Stimulated activated naive B cell treated with anti-CD40 and anti-IgM and Interleukin-4, amounts not matched to agents 10 μg/mL and 1 μg/mL and 100 μg/mL, for 72 hours (primary cell): ENCODE data around the gene CMIP.
A peak's percentile ranks its signal among the peaks of the same experiment; 100 is the strongest.

Source experiments
- ATAC-seq, 2 donors: fragments of 150-1000 bp; cut with Tn5 transposase; replicated peaks; 2 replicates each; pipeline ENCODE4 v1.10.0; 2021; ENCODE audit warnings: moderate library complexity in 1 of 2
- DNase-seq: peaks from one replicate; pipeline ENCODE4 v3.0.0; 2021
- H3K27ac Mint-ChIP-seq: one replicate; pipeline ENCODE4 v1.8.0; 2022; ENCODE audit warnings: mild to moderate bottlenecking, mixed read lengths
- H3K27me3 Mint-ChIP-seq, 2 donors: one replicate each; pipeline ENCODE4 v1.8.0; 2022; ENCODE audit warnings: mixed read lengths in 2 of 2
- H3K36me3 Mint-ChIP-seq, 2 donors: one replicate each; pipeline ENCODE4 v1.8.0; 2022; ENCODE audit warnings: mixed read lengths in 2 of 2, mild to moderate bottlenecking in 1 of 2
- H3K4me1 Mint-ChIP-seq, 2 donors: one replicate each; pipeline ENCODE4 v1.8.0; 2022; ENCODE audit warnings: mixed read lengths in 2 of 2, mild to moderate bottlenecking in 1 of 2
- H3K4me3 Mint-ChIP-seq, 2 donors: one replicate each; pipeline ENCODE4 v1.8.0; 2022; ENCODE audit warnings: mild to moderate bottlenecking in 2 of 2, mixed read lengths in 2 of 2, moderate library complexity in 1 of 2
- H3K9me3 Mint-ChIP-seq, 2 donors: one replicate each; pipeline ENCODE4 v1.8.0; 2022; ENCODE audit warnings: mixed read lengths in 2 of 2, mild to moderate bottlenecking in 1 of 2

CMIP gene

GRCh38 chr16:81635063-81635937 lies 190.7 kb downstream of the CMIP start:
- Mint-ChIP-seq H3K36me3 (peaks cover 14 to 20% of the 10 kb centered on the region in 2 donors), H3K9me3 (no peaks in the 10 kb centered on the region), H3K27ac (no peak overlapping the region), H3K27me3 (no peaks in the 10 kb centered on the region), H3K4me1 (peaks cover 32 to 59% of the 10 kb centered on the region in 2 donors), H3K4me3 (no peak overlapping the region)
- no peak for DNase-seq
- no peak for ATAC-seq

GRCh38 chr16:81636298-81636993 lies 191.8 kb downstream of the CMIP start:
- H3K4me3 Mint-ChIP-seq, result no peak overlapping the region
- no peak overlapping the region for H3K27ac Mint-ChIP-seq
- DNase-seq (no peak), ATAC-seq (no peak)
- peaks cover 28 to 48% of the 10 kb centered on the region in 2 donors for H3K4me1 Mint-ChIP-seq
- H3K27me3 Mint-ChIP-seq, result no peaks in the 10 kb centered on the region
- peaks cover 15 to 18% of the 10 kb centered on the region in 2 donors for H3K36me3 Mint-ChIP-seq
- H3K9me3 Mint-ChIP-seq, result no peaks in the 10 kb centered on the region

GRCh38 chr16:81637336-81638235 lies 193.0 kb downstream of the CMIP start:
- Mint-ChIP-seq H3K4me1 (peaks cover 21 to 41% of the 10 kb centered on the region in 2 donors), H3K4me3 (no peak overlapping the region), H3K27ac (no peak overlapping the region), H3K9me3 (no peaks in the 10 kb centered on the region), H3K36me3 (peaks cover 12 to 18% of the 10 kb centered on the region in 2 donors), H3K27me3 (no peaks in the 10 kb centered on the region)
- ATAC-seq (no peak), DNase-seq (no peak)

GRCh38 chr16:81638286-81638945 lies 193.8 kb downstream of the CMIP start:
- H3K36me3 Mint-ChIP-seq, result peaks cover 12 to 21% of the 10 kb centered on the region in 2 donors
- peaks cover 19 to 39% of the 10 kb centered on the region in 2 donors for H3K4me1 Mint-ChIP-seq
- no peak for ATAC-seq
- no peak for DNase-seq
- no peaks in the 10 kb centered on the region for H3K9me3 Mint-ChIP-seq
- H3K4me3 Mint-ChIP-seq, result no peak overlapping the region
- no peak overlapping the region for H3K27ac Mint-ChIP-seq
- no peaks in the 10 kb centered on the region for H3K27me3 Mint-ChIP-seq

GRCh38 chr16:81639348-81639747 lies 194.7 kb downstream of the CMIP start:
- ATAC-seq (no peak), DNase-seq (no peak)
- H3K36me3 Mint-ChIP-seq, result peaks cover 15 to 25% of the 10 kb centered on the region in 2 donors
- H3K27ac Mint-ChIP-seq, result no peak overlapping the region
- H3K4me1 Mint-ChIP-seq, result peaks cover 19 to 34% of the 10 kb centered on the region in 2 donors
- H3K4me3 Mint-ChIP-seq, result no peak overlapping the region
- H3K9me3 Mint-ChIP-seq, result no peaks in the 10 kb centered on the region
- no peaks in the 10 kb centered on the region for H3K27me3 Mint-ChIP-seq

GRCh38 chr16:81639931-81640680 lies 195.5 kb downstream of the CMIP start:
- no peak overlapping the region for H3K4me3 Mint-ChIP-seq
- H3K9me3 Mint-ChIP-seq, result no peaks in the 10 kb centered on the region
- H3K27ac Mint-ChIP-seq, result no peak overlapping the region
- no peaks in the 10 kb centered on the region for H3K27me3 Mint-ChIP-seq
- ATAC-seq (no peak), DNase-seq (no peak)
- H3K36me3 Mint-ChIP-seq, result peaks cover 11 to 27% of the 10 kb centered on the region in 2 donors
- H3K4me1 Mint-ChIP-seq, result peaks cover 18 to 28% of the 10 kb centered on the region in 2 donors

GRCh38 chr16:81640681-81641070 lies 196.1 kb downstream of the CMIP start:
- DNase-seq, result no peak
- no peaks in the 10 kb centered on the region for H3K9me3 Mint-ChIP-seq
- ATAC-seq, result no peak
- peaks cover 15 to 26% of the 10 kb centered on the region in 2 donors for H3K4me1 Mint-ChIP-seq
- peaks cover 11 to 27% of the 10 kb centered on the region in 2 donors for H3K36me3 Mint-ChIP-seq
- no peak overlapping the region for H3K4me3 Mint-ChIP-seq
- no peaks in the 10 kb centered on the region for H3K27me3 Mint-ChIP-seq
- peak overlapping the region; percentile 37 for H3K27ac Mint-ChIP-seq

- ATAC-seq (no peak), DNase-seq (no peak)
- no peak overlapping the region for H3K4me3 Mint-ChIP-seq
- no peaks in the 10 kb centered on the region for H3K9me3 Mint-ChIP-seq
- no peak overlapping the region for H3K27ac Mint-ChIP-seq
- H3K27me3 Mint-ChIP-seq, result no peaks in the 10 kb centered on the region
- peaks cover 11 to 28% of the 10 kb centered on the region in 2 donors for H3K36me3 Mint-ChIP-seq
- peaks cover 15 to 18% of the 10 kb centered on the region in 2 donors for H3K4me1 Mint-ChIP-seq
Observed at GRCh38 chr16:81641395-81642106, 196.9 kb downstream of the CMIP start.

- peaks cover 11 to 30% of the 10 kb centered on the region in 2 donors for H3K36me3 Mint-ChIP-seq
- DNase-seq (no peak), ATAC-seq (no peak)
- H3K4me3 Mint-ChIP-seq, result no peak overlapping the region
- no peaks in the 10 kb centered on the region for H3K9me3 Mint-ChIP-seq
- no peaks in the 10 kb centered on the region for H3K27me3 Mint-ChIP-seq
- no peak overlapping the region for H3K27ac Mint-ChIP-seq
- peaks cover 11 to 15% of the 10 kb centered on the region in 2 donors for H3K4me1 Mint-ChIP-seq
Observed at GRCh38 chr16:81642107-81642436, 197.5 kb downstream of the CMIP start.

GRCh38 chr16:81642943-81643342 lies 198.3 kb downstream of the CMIP start:
- Mint-ChIP-seq H3K4me1 (peaks cover 8 to 18% of the 10 kb centered on the region in 2 donors), H3K36me3 (peaks cover 10 to 25% of the 10 kb centered on the region in 2 donors), H3K9me3 (no peaks in the 10 kb centered on the region), H3K27ac (peak overlapping the region; percentile 20), H3K4me3 (no peak overlapping the region), H3K27me3 (no peaks in the 10 kb centered on the region)
- DNase-seq (no peak), ATAC-seq (no peak)

GRCh38 chr16:81645266-81645694 lies 200.7 kb downstream of the CMIP start:
- peaks cover 14 to 31% of the 10 kb centered on the region in 2 donors for H3K36me3 Mint-ChIP-seq
- peaks cover 14 to 29% of the 10 kb centered on the region in 2 donors for H3K4me1 Mint-ChIP-seq
- DNase-seq (no peak), ATAC-seq (no peak)
- no peak overlapping the region for H3K4me3 Mint-ChIP-seq
- no peak overlapping the region for H3K27ac Mint-ChIP-seq
- no peaks in the 10 kb centered on the region for H3K27me3 Mint-ChIP-seq
- H3K9me3 Mint-ChIP-seq, result no peaks in the 10 kb centered on the region

- DNase-seq (no peak), ATAC-seq (no peak)
- Mint-ChIP-seq H3K4me3 (no peak overlapping the region), H3K36me3 (peaks cover 14 to 32% of the 10 kb centered on the region in 2 donors), H3K9me3 (no peaks in the 10 kb centered on the region), H3K27me3 (no peaks in the 10 kb centered on the region), H3K4me1 (peaks cover 14 to 29% of the 10 kb centered on the region in 2 donors), H3K27ac (no peak overlapping the region)
Observed at GRCh38 chr16:81645925-81646324, 201.3 kb downstream of the CMIP start.

GRCh38 chr16:81646561-81646960 lies 202.0 kb downstream of the CMIP start:
- peaks cover 13 to 28% of the 10 kb centered on the region in 2 donors for H3K36me3 Mint-ChIP-seq
- peaks cover 14 to 29% of the 10 kb centered on the region in 2 donors for H3K4me1 Mint-ChIP-seq
- no peaks in the 10 kb centered on the region for H3K27me3 Mint-ChIP-seq
- ATAC-seq, result no peak
- H3K4me3 Mint-ChIP-seq, result no peak overlapping the region
- H3K9me3 Mint-ChIP-seq, result no peaks in the 10 kb centered on the region
- no peak overlapping the region for H3K27ac Mint-ChIP-seq
- DNase-seq, result no peak
